Caco-2 (cell line): ENCODE results near the gene DUSP1. TPM values are rescaled to one million over a fixed set of nuclear protein-coding genes. Genes with fewer than 3 reads are reported as not detected.

Experiments
- BruUV-seq: library from RNA; stranded (reverse); fragments of 400-500 nt; replicated peaks from 2 replicates; lab custom pipeline; 2021; lab: Mats Ljungman, UMichigan
- CTCF ChIA-PET: fragments of 300-600 bp; sonication (Branson Sonifier 250); formaldehyde crosslinking; loops from one replicate; lab custom pipeline; 2022; ENCODE audit warnings: antibody characterized with exemption; lab: Charles Lee
- POLR2A ChIA-PET: fragments of 300-600 bp; sonication (Branson Sonifier 250); formaldehyde crosslinking; loops from one replicate; lab custom pipeline; 2022; ENCODE audit warnings: antibody characterized with exemption; lab: Charles Lee
- DNase-seq, 2 experiments: peaks; one replicate each; pipeline versions ENCODE4 v3.0.0 to v3.0.0-alpha.2; 2020 to 2022
- H3K27me3 ChIP-seq: replicated peaks from 2 replicates; pipeline ENCODE4 v1.6.0; 2011; ENCODE audit warnings: low read length; ENCODE audit not compliant: control insufficient read depth, insufficient read depth
- H3K36me3 ChIP-seq: 2 replicates; pipeline ENCODE4 v1.5.1; 2011; ENCODE audit warnings: low read length; ENCODE audit not compliant: control insufficient read depth, insufficient read depth
- H3K4me1 ChIP-seq: fragments of 250-450 bp; sonication (Bioruptor Pico); 2 replicates; pipeline ENCODE4 v1.5.1; 2020; ENCODE audit warnings: mild to moderate bottlenecking
- H3K4me3 ChIP-seq: 2 replicates; pipeline ENCODE4 v1.5.1; 2011; ENCODE audit warnings: low read depth, mild to moderate bottlenecking, control low read depth, low read length
- H3K9me3 ChIP-seq: fragments of 250-450 bp; sonication (Bioruptor Pico); 2 replicates; pipeline ENCODE4 v1.5.1; 2020; ENCODE audit warnings: mild to moderate bottlenecking, moderate library complexity
- H3K27ac Mint-ChIP-seq: one replicate; pipeline ENCODE4 v1.8.0; 2022; ENCODE audit warnings: mixed read lengths; ENCODE audit not compliant: unreplicated experiment
- H3K27me3 Mint-ChIP-seq: one replicate; pipeline ENCODE4 v1.8.0; 2022; ENCODE audit warnings: mixed read lengths; ENCODE audit not compliant: insufficient read depth, unreplicated experiment
- H3K36me3 Mint-ChIP-seq: one replicate; pipeline ENCODE4 v1.8.0; 2022; ENCODE audit warnings: mild to moderate bottlenecking, mixed read lengths; ENCODE audit not compliant: insufficient read depth, unreplicated experiment
- H3K4me1 Mint-ChIP-seq: one replicate; pipeline ENCODE4 v1.8.0; 2022; ENCODE audit warnings: low read depth, mixed read lengths; ENCODE audit not compliant: unreplicated experiment
- H3K4me3 Mint-ChIP-seq: one replicate; pipeline ENCODE4 v1.8.0; 2022; ENCODE audit warnings: mild to moderate bottlenecking, moderate library complexity, mixed read lengths; ENCODE audit not compliant: unreplicated experiment
- H3K9me3 Mint-ChIP-seq: one replicate; pipeline ENCODE4 v1.8.0; 2022; ENCODE audit warnings: mixed read lengths; ENCODE audit not compliant: unreplicated experiment
- CTCF ChIP-seq, 2 experiments: fragments of 200-600 bp in 1 of 2; IDR thresholded peaks; 1 replicate in 1 of 2; 2 replicates in 1 of 2; pipeline versions ENCODE4 v1.5.1 to v1.8.0; 2011 to 2022; ENCODE audit warnings: antibody characterized with exemption in 1 of 2, control low read depth in 1 of 2, inconsistent platforms in 1 of 2, low read depth in 1 of 2, low read length in 1 of 2, mild to moderate bottlenecking in 1 of 2, moderate library complexity in 1 of 2; ENCODE audit not compliant: insufficient read depth in 1 of 2, severe bottlenecking in 1 of 2, unreplicated experiment in 1 of 2
- intact Hi-C: fragments of 100-400 bp; cut with micrococcal nuclease; formaldehyde crosslinking; loops from one replicate; pipeline ENCODE4 v1.10.0; 2022; ENCODE audit not compliant: unreplicated experiment
- total RNA-seq: library from RNA; stranded (reverse); gene quantifications from 2 replicates; pipeline ENCODE4 v1.2.3, GENCODE V29; 2022

The DUSP1 gene
- total RNA-seq, 1 experiment from 2014 or later, result 28.3 TPM

GRCh38 chr5:172736508-172737135, 34.4 kb downstream of the DUSP1 start:
- H3K4me3 ChIP-seq, result no peak overlapping the region
- no peak for DNase-seq
- H3K4me1 ChIP-seq, result peaks cover 13% of the 10 kb centered on the region
- no peaks in the 10 kb centered on the region for H3K27me3 Mint-ChIP-seq
- H3K27me3 ChIP-seq, result no peaks in the 10 kb centered on the region
- ChIA-PET CTCF (interaction anchor here (0.6 kb wide), 1 partner anchor 9 kb away, joined by 8 read pairs; no protein-coding TSS in a partner anchor), POLR2A (no interaction called here)
- peaks cover 6% of the 10 kb centered on the region for H3K4me1 Mint-ChIP-seq
- H3K9me3 ChIP-seq, result no peaks in the 10 kb centered on the region
- no peaks in the 10 kb centered on the region for H3K36me3 ChIP-seq
- H3K9me3 Mint-ChIP-seq, result no peaks in the 10 kb centered on the region
- peaks cover 5% of the 10 kb centered on the region for H3K36me3 Mint-ChIP-seq
- intact Hi-C loops, result loop anchor here (1.0 kb wide), 1 partner anchor 19 kb away; no protein-coding TSS in a partner anchor
- peak overlapping the region; percentile 57 for H3K27ac Mint-ChIP-seq
- TF ChIP-seq CTCF (IDR thresholded peaks at IDR 0.05; ENCODE audit: insufficient read depth in 1 of 2, low read depth in 1 of 2, low read length in 1 of 2, severe bottlenecking in 1 of 2, unreplicated experiment in 1 of 2), result no peak
- no peak overlapping the region for H3K4me3 Mint-ChIP-seq
- no TSS peak for BruUV-seq

- H3K4me3 Mint-ChIP-seq, result no peak overlapping the region
- Histone ChIP-seq H3K36me3 (no peaks in the 10 kb centered on the region), H3K27me3 (no peaks in the 10 kb centered on the region), H3K4me1 (peaks cover 16% of the 10 kb centered on the region), H3K4me3 (no peak overlapping the region), H3K9me3 (no peaks in the 10 kb centered on the region)
- BruUV-seq, result no TSS peak
- intact Hi-C loops, result no loop called here
- DNase-seq, result no peak
- no peak for TF ChIP-seq CTCF (IDR thresholded peaks at IDR 0.05; ENCODE audit: insufficient read depth in 1 of 2, low read depth in 1 of 2, low read length in 1 of 2, severe bottlenecking in 1 of 2, unreplicated experiment in 1 of 2)
- H3K27me3 Mint-ChIP-seq, result no peaks in the 10 kb centered on the region
- H3K9me3 Mint-ChIP-seq, result no peaks in the 10 kb centered on the region
- H3K4me1 Mint-ChIP-seq, result peaks cover 6% of the 10 kb centered on the region
- H3K27ac Mint-ChIP-seq, result no peak overlapping the region
- POLR2A ChIA-PET, result no interaction called here
- CTCF ChIA-PET, result no interaction called here
- peaks cover 5% of the 10 kb centered on the region for H3K36me3 Mint-ChIP-seq
Measured at GRCh38 chr5:172735141-172735831, 35.7 kb downstream of the DUSP1 start.

- H3K27ac Mint-ChIP-seq, result peak overlapping the region; percentile 38
- H3K4me3 Mint-ChIP-seq, result no peak overlapping the region
- peaks cover 6% of the 10 kb centered on the region for H3K4me1 Mint-ChIP-seq
- BruUV-seq, result no TSS peak
- H3K9me3 Mint-ChIP-seq, result no peaks in the 10 kb centered on the region
- peaks cover 5% of the 10 kb centered on the region for H3K36me3 Mint-ChIP-seq
- ChIA-PET POLR2A (interaction anchor here (1.0 kb wide), 1 partner anchor 594 kb away, joined by 3 read pairs; the partner anchor contains the start of gene STC2), CTCF (interaction anchor here (1.0 to 1.5 kb wide), 2 partner anchors 20 to 38 kb away, joined by 3 to 5 read pairs; no protein-coding TSS in a partner anchor)
- intact Hi-C loops, result no loop called here
- Histone ChIP-seq H3K27me3 (no peaks in the 10 kb centered on the region), H3K4me1 (peaks cover 16% of the 10 kb centered on the region), H3K4me3 (no peak overlapping the region), H3K36me3 (no peaks in the 10 kb centered on the region), H3K9me3 (no peaks in the 10 kb centered on the region)
- no peak for TF ChIP-seq CTCF (IDR thresholded peaks at IDR 0.05; ENCODE audit: insufficient read depth in 1 of 2, low read depth in 1 of 2, low read length in 1 of 2, severe bottlenecking in 1 of 2, unreplicated experiment in 1 of 2)
- no peaks in the 10 kb centered on the region for H3K27me3 Mint-ChIP-seq
- DNase-seq, result no peak
Measured at GRCh38 chr5:172733974-172734346, 37.0 kb downstream of the DUSP1 start.
